ENCODE data around the gene ACTN1. TPM values are rescaled to one million over a fixed set of nuclear protein-coding genes. Genes with fewer than 3 reads are reported as not detected.

The ACTN1 gene
- polyA plus RNA-seq, 1 of the 3 experiments (the other 2 are of a cell fraction), result 319 TPM

DNA sequence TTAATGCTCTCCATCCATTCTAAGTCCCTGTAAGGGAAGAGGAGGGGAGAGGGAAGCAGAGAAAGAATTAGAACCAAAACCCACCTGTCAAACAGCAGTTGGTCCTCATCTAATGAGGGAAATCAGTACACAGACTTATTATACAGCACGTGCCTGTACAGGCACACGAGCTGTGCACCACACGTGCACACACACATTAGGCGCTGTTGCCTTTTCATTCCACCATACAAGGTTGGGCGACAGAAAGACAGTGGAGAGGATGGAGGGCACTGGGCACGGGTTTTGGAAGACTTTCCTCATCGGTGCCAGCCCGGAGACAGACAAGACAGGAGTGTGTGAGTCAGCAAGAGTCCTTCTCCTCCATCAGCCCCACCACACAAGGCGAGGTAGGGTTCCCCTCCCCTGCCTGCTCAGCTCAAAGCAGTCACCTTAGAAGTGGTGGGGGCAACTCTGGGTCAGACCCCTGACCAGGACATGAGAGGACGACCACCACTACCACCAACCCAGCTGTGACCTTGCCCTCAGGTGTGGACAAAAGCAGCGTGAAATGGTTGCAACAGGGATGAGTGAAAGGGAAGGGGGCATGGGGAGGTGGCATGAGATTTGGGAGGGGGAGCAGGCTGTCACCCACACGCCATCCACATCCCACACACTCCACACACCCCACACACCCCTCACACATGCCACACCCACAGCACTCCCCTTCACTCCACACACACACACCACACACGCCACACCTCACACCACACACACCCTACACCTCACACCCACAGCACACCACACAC, 80.7 kb downstream of the ACTN1 start:
- Histone ChIP-seq H3F3A (replicated peaks; ENCODE audit: insufficient read depth) (peaks cover 9% of the 10 kb centered on the region), H3K4me3 (ENCODE audit: low read depth in 2 of 2, low read length in 1 of 2) (no peak overlapping the region), H4K20me1 (ENCODE audit: insufficient read depth) (peaks cover 66% of the 10 kb centered on the region; the same call in 1 of the 2 replicates), H3K4me2 (no peak overlapping the region), H2AFZ (ENCODE audit: low read depth) (no peak overlapping the region), H3K9ac (no peak overlapping the region), H3K79me2 (ENCODE audit: insufficient read depth) (peaks cover 77% of the 10 kb centered on the region; the same call in 1 of the 2 replicates), H3K27ac (ENCODE audit: low read depth in 2 of 2, low read length in 1 of 2) (no peak overlapping the region), H3K27me3 (ENCODE audit: insufficient read depth) (no peaks in the 10 kb centered on the region), H3K9me2 (no peaks in the 10 kb centered on the region), H3K36me3 (replicated peaks in 1 of 2; ENCODE audit: control insufficient read depth in 1 of 2, insufficient read depth in 2 of 2, low read length in 1 of 2) (peaks cover 68% of the 10 kb centered on the region in 2 experiments), H3K9me3 (no peaks in the 10 kb centered on the region), H3K4me1 (ENCODE audit: control insufficient read depth in 1 of 2, insufficient read depth in 2 of 2, low read depth in 1 of 2, low read length in 1 of 2) (no peaks in the 10 kb centered on the region)
- ChIA-PET CTCF (interaction anchor here (7.0 kb wide), 1 partner anchor 13 kb away, joined by 51 read pairs; no protein-coding TSS in a partner anchor), POLR2A (no interaction called here)
- WGBS (ENCODE audit: low lambda C conversion rate), result 89% methylated on average over 13 of the region's 13 CpGs
- TF ChIP-seq RAD21 (IDR thresholded peaks at IDR 0.05; ENCODE audit: low read length) (no peak), MXI1 (IDR thresholded peaks at IDR 0.05; ENCODE audit: low read depth, low read length) (no peak), GABPA (IDR thresholded peaks at IDR 0.05; ENCODE audit: low read depth) (no peak), POLR2AphosphoS5 (IDR thresholded peaks at IDR 0.05; ENCODE audit: low read depth, low read length) (no peak; the same call in 1 of the 2 replicates), RFX5 (IDR thresholded peaks at IDR 0.05; ENCODE audit: low read length) (no peak)
- TF ChIP-seq, protein P1, sequence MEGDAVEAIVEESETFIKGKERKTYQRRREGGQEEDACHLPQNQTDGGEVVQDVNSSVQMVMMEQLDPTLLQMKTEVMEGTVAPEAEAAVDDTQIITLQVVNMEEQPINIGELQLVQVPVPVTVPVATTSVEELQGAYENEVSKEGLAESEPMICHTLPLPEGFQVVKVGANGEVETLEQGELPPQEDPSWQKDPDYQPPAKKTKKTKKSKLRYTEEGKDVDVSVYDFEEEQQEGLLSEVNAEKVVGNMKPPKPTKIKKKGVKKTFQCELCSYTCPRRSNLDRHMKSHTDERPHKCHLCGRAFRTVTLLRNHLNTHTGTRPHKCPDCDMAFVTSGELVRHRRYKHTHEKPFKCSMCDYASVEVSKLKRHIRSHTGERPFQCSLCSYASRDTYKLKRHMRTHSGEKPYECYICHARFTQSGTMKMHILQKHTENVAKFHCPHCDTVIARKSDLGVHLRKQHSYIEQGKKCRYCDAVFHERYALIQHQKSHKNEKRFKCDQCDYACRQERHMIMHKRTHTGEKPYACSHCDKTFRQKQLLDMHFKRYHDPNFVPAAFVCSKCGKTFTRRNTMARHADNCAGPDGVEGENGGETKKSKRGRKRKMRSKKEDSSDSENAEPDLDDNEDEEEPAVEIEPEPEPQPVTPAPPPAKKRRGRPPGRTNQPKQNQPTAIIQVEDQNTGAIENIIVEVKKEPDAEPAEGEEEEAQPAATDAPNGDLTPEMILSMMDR (IDR thresholded peaks at IDR 0.05), result no peak
- DNase-seq, result no peak

DNA sequence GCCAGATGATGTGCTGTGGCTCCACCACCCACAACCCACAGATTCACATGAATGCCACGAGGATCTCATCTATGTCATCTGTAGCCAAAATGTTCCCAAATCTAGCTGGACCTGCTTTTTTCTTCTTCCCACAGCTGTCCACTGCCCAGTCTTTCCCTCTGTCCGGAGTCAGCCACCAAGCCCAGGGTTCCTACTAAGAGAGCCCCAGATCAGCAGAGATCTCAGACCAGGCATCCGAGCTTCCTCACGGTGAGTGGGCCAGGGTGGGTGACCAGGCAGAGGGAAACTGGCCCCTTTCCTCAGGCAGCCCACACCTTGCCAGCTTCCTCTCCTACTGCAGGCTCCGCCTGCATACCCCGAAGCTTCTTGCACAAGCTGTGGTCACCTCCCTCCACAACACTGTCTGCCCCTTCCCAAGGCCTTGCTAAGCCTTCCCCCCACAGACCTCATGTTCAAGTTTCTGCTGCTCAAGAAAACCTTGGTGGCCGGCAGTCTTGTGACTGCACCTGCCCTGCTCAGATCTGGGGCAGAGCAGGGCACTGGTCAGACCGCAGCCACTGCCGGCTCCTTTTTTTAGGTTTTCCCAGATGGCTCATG, 81.4 kb downstream of the ACTN1 start:
- H3K4me3 ChIP-seq (ENCODE audit: low read depth in 2 of 2, low read length in 1 of 2), result no peak overlapping the region
- peaks cover 9% of the 10 kb centered on the region for H3F3A ChIP-seq (replicated peaks; ENCODE audit: insufficient read depth)
- TF ChIP-seq TAF1 (IDR thresholded peaks at IDR 0.05; ENCODE audit: borderline replicate concordance, low read depth, low read length), result no peak
- TF ChIP-seq FOSL2 (IDR thresholded peaks at IDR 0.05; ENCODE audit: borderline replicate concordance, low read depth), result no peak
- no peak for TF ChIP-seq MEF2A (IDR thresholded peaks at IDR 0.05; ENCODE audit: borderline replicate concordance, low read depth)
- TF ChIP-seq, protein P2, sequence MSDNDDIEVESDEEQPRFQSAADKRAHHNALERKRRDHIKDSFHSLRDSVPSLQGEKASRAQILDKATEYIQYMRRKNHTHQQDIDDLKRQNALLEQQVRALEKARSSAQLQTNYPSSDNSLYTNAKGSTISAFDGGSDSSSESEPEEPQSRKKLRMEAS (IDR thresholded peaks at IDR 0.05; ENCODE audit: low read depth), result no peak
- TF ChIP-seq TEAD4 (IDR thresholded peaks at IDR 0.05; ENCODE audit: borderline replicate concordance, insufficient read depth), result no peak
- TF ChIP-seq, protein P3, sequence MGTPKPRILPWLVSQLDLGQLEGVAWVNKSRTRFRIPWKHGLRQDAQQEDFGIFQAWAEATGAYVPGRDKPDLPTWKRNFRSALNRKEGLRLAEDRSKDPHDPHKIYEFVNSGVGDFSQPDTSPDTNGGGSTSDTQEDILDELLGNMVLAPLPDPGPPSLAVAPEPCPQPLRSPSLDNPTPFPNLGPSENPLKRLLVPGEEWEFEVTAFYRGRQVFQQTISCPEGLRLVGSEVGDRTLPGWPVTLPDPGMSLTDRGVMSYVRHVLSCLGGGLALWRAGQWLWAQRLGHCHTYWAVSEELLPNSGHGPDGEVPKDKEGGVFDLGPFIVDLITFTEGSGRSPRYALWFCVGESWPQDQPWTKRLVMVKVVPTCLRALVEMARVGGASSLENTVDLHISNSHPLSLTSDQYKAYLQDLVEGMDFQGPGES (IDR thresholded peaks at IDR 0.05; ENCODE audit: low read depth, low read length), result no peak
- TF ChIP-seq, protein P4, sequence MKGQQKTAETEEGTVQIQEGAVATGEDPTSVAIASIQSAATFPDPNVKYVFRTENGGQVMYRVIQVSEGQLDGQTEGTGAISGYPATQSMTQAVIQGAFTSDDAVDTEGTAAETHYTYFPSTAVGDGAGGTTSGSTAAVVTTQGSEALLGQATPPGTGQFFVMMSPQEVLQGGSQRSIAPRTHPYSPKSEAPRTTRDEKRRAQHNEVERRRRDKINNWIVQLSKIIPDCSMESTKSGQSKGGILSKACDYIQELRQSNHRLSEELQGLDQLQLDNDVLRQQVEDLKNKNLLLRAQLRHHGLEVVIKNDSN (IDR thresholded peaks at IDR 0.05; ENCODE audit: borderline replicate concordance, low read depth), result no peak
- no peak for TF ChIP-seq NFIC (IDR thresholded peaks at IDR 0.05; ENCODE audit: borderline replicate concordance)
- TF ChIP-seq ELF1 (IDR thresholded peaks at IDR 0.05), result no peak
- H3K27me3 ChIP-seq (ENCODE audit: insufficient read depth), result no peaks in the 10 kb centered on the region
- H3K27ac ChIP-seq (ENCODE audit: low read depth in 2 of 2, low read length in 1 of 2), result no peak overlapping the region
- 98% methylated on average over 9 of the region's 9 CpGs for WGBS (ENCODE audit: low lambda C conversion rate)
- H4K20me1 ChIP-seq (ENCODE audit: insufficient read depth), result peaks cover 71% of the 10 kb centered on the region; the same call in 1 of the 2 replicates
- H3K79me2 ChIP-seq (ENCODE audit: insufficient read depth), result peaks cover 77% of the 10 kb centered on the region; the same call in 1 of the 2 replicates
- POLR2A ChIA-PET, result no interaction called here
- peaks cover 69 to 71% of the 10 kb centered on the region in 2 experiments for H3K36me3 ChIP-seq (replicated peaks in 1 of 2; ENCODE audit: control insufficient read depth in 1 of 2, insufficient read depth in 2 of 2, low read length in 1 of 2)
- DNase-seq, result no peak
- no peaks in the 10 kb centered on the region for H3K9me3 ChIP-seq
- no peak overlapping the region for H3K9ac ChIP-seq
- H3K4me1 ChIP-seq (ENCODE audit: control insufficient read depth in 1 of 2, insufficient read depth in 2 of 2, low read depth in 1 of 2, low read length in 1 of 2), result no peaks in the 10 kb centered on the region
- no peak overlapping the region for H2AFZ ChIP-seq (ENCODE audit: low read depth)
- CTCF ChIA-PET, result interaction anchor here (0.7 to 7.0 kb wide), 5 partner anchors 9 to 209 kb away, joined by 3 to 51 read pairs (median 4); no protein-coding TSS in a partner anchor
- H3K4me2 ChIP-seq, result no peak overlapping the region
- no peaks in the 10 kb centered on the region for H3K9me2 ChIP-seq
